ENCODE data around the gene ARL8A. TPM values are rescaled to one million over a fixed set of nuclear protein-coding genes. Genes with fewer than 3 reads are reported as not detected.

Gene ARL8A
- total and polyA plus RNA-seq, 2 experiments from 2014 or later, result 42.1 to 45.3 TPM

GRCh38 chr1:202104073-202104472 lies 40.5 kb downstream of the ARL8A start:
- no peak overlapping the region for H3K27ac ChIP-seq
- no peak for TF ChIP-seq CTCF (IDR thresholded peaks at IDR 0.05; ENCODE audit: low read depth, low read length)
- H3K27me3 ChIP-seq, result no peaks in the 10 kb centered on the region
- DNase-seq (ENCODE audit: low read depth in 1 of 2, low spot score in 1 of 2), result no peak
- no peaks in the 10 kb centered on the region for H3K9me3 ChIP-seq (ENCODE audit: low read depth)
- H3K36me3 ChIP-seq, result no peaks in the 10 kb centered on the region
- H3K4me1 ChIP-seq (ENCODE audit: low read depth), result peaks cover 18% of the 10 kb centered on the region
- no peak overlapping the region for H3K4me3 ChIP-seq

GRCh38 chr1:202101184-202101583 lies 43.4 kb downstream of the ARL8A start:
- no peaks in the 10 kb centered on the region for H3K27me3 ChIP-seq
- no peak overlapping the region for H3K4me3 ChIP-seq
- no peaks in the 10 kb centered on the region for H3K36me3 ChIP-seq
- H3K27ac ChIP-seq, result no peak overlapping the region
- H3K4me1 ChIP-seq (ENCODE audit: low read depth), result peaks cover 9% of the 10 kb centered on the region
- no peak for DNase-seq (ENCODE audit: low read depth in 1 of 2, low spot score in 1 of 2)
- no peaks in the 10 kb centered on the region for H3K9me3 ChIP-seq (ENCODE audit: low read depth)
- no peak for TF ChIP-seq CTCF (IDR thresholded peaks at IDR 0.05; ENCODE audit: low read depth, low read length)

- no peak overlapping the region for H3K27ac ChIP-seq
- H3K4me1 ChIP-seq (ENCODE audit: low read depth), result no peaks in the 10 kb centered on the region
- no peak overlapping the region for H3K4me3 ChIP-seq
- no peaks in the 10 kb centered on the region for H3K27me3 ChIP-seq
- no peak for TF ChIP-seq CTCF (IDR thresholded peaks at IDR 0.05; ENCODE audit: low read depth, low read length)
- no peak for DNase-seq (ENCODE audit: low read depth in 1 of 2, low spot score in 1 of 2)
- H3K36me3 ChIP-seq, result no peaks in the 10 kb centered on the region
- H3K9me3 ChIP-seq (ENCODE audit: low read depth), result no peaks in the 10 kb centered on the region
Observed at GRCh38 chr1:202093858-202094257, 50.7 kb downstream of the ARL8A start.

- no peak for TF ChIP-seq CTCF (IDR thresholded peaks at IDR 0.05; ENCODE audit: low read depth, low read length)
- H3K4me1 ChIP-seq (ENCODE audit: low read depth), result peaks cover 6% of the 10 kb centered on the region
- H3K9me3 ChIP-seq (ENCODE audit: low read depth), result no peaks in the 10 kb centered on the region
- no peaks in the 10 kb centered on the region for H3K27me3 ChIP-seq
- no peak overlapping the region for H3K4me3 ChIP-seq
- H3K27ac ChIP-seq, result no peak overlapping the region
- DNase-seq (ENCODE audit: low read depth in 1 of 2, low spot score in 1 of 2), result no peak
- no peaks in the 10 kb centered on the region for H3K36me3 ChIP-seq
Observed at GRCh38 chr1:202090994-202091393, 53.5 kb downstream of the ARL8A start.

- Histone ChIP-seq H3K4me1 (ENCODE audit: low read depth) (peaks cover 19% of the 10 kb centered on the region), H3K27ac (no peak overlapping the region), H3K4me3 (no peak overlapping the region), H3K36me3 (no peaks in the 10 kb centered on the region), H3K9me3 (ENCODE audit: low read depth) (no peaks in the 10 kb centered on the region), H3K27me3 (no peaks in the 10 kb centered on the region)
- no peak for DNase-seq (ENCODE audit: low read depth in 1 of 2, low spot score in 1 of 2)
- TF ChIP-seq CTCF (IDR thresholded peaks at IDR 0.05; ENCODE audit: low read depth, low read length), result no peak
Observed at GRCh38 chr1:202088206-202088605, 56.3 kb downstream of the ARL8A start.

All from cardiac muscle cell (in vitro differentiated cells and primary cell).